ENCODE data around the gene CHIT1.

GRCh38 chr1:203183828-203184227, 45.6 kb downstream of the CHIT1 start:
- TF ChIP-seq, protein P1, sequence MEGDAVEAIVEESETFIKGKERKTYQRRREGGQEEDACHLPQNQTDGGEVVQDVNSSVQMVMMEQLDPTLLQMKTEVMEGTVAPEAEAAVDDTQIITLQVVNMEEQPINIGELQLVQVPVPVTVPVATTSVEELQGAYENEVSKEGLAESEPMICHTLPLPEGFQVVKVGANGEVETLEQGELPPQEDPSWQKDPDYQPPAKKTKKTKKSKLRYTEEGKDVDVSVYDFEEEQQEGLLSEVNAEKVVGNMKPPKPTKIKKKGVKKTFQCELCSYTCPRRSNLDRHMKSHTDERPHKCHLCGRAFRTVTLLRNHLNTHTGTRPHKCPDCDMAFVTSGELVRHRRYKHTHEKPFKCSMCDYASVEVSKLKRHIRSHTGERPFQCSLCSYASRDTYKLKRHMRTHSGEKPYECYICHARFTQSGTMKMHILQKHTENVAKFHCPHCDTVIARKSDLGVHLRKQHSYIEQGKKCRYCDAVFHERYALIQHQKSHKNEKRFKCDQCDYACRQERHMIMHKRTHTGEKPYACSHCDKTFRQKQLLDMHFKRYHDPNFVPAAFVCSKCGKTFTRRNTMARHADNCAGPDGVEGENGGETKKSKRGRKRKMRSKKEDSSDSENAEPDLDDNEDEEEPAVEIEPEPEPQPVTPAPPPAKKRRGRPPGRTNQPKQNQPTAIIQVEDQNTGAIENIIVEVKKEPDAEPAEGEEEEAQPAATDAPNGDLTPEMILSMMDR (IDR thresholded peaks at IDR 0.05): no peak
- no peak for TF ChIP-seq POLR2A (IDR thresholded peaks at IDR 0.05)
